Measurements from ENCODE around the gene SLC7A11.

SLC7A11 gene

DNA sequence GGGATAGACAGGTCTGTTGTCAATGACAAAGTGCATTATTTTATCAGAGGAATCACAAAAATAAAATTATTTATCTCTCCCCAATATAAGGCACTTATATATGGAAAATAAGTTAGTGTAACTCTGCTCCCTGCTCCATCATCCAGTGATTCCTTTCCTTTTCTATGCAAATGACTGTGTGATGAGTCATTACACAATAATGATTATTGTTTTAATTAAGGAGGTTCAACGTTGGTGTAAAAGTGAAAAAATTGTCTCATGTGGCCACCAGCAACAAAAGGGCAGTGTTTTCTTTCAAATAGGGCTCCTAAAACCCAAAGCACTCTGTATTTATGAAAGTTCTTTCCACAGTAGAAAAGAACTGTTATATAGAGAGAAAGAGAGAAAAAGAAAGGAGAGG lies 16.7 kb downstream of the SLC7A11 start:
- no peak for ATAC-seq
- TF ChIP-seq ESRRG (CRISPR knock-in tag; IDR thresholded peaks at IDR 0.05) (no peak), ZFP3 (CRISPR knock-in tag; IDR thresholded peaks at IDR 0.05) (no peak), ZNF8 (CRISPR knock-in tag; IDR thresholded peaks at IDR 0.05) (no peak), GLIS3 (CRISPR knock-in tag; IDR thresholded peaks at IDR 0.05) (no peak), SNAI2 (CRISPR knock-in tag; IDR thresholded peaks at IDR 0.05) (no peak), ISL1 (CRISPR knock-in tag; IDR thresholded peaks at IDR 0.05) (no peak), TCF4 (CRISPR knock-in tag; IDR thresholded peaks at IDR 0.05; ENCODE audit: borderline replicate concordance) (no peak), ZFP30 (CRISPR knock-in tag; IDR thresholded peaks at IDR 0.05) (no peak), TOX (CRISPR knock-in tag; IDR thresholded peaks at IDR 0.05; ENCODE audit: borderline replicate concordance) (no peak), ZNF70 (CRISPR knock-in tag; IDR thresholded peaks at IDR 0.05) (no peak), BACH2 (CRISPR knock-in tag; IDR thresholded peaks at IDR 0.05; ENCODE audit: borderline replicate concordance) (no peak), RARB (CRISPR knock-in tag; IDR thresholded peaks at IDR 0.05) (no peak), OSR1 (CRISPR knock-in tag; IDR thresholded peaks at IDR 0.05) (no peak)
- TF ChIP-seq, protein P1, sequence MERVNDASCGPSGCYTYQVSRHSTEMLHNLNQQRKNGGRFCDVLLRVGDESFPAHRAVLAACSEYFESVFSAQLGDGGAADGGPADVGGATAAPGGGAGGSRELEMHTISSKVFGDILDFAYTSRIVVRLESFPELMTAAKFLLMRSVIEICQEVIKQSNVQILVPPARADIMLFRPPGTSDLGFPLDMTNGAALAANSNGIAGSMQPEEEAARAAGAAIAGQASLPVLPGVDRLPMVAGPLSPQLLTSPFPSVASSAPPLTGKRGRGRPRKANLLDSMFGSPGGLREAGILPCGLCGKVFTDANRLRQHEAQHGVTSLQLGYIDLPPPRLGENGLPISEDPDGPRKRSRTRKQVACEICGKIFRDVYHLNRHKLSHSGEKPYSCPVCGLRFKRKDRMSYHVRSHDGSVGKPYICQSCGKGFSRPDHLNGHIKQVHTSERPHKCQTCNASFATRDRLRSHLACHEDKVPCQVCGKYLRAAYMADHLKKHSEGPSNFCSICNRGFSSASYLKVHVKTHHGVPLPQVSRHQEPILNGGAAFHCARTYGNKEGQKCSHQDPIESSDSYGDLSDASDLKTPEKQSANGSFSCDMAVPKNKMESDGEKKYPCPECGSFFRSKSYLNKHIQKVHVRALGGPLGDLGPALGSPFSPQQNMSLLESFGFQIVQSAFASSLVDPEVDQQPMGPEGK (CRISPR knock-in tag; IDR thresholded peaks at IDR 0.05; ENCODE audit: borderline replicate concordance), result no peak
- TF ChIP-seq, protein P2, sequence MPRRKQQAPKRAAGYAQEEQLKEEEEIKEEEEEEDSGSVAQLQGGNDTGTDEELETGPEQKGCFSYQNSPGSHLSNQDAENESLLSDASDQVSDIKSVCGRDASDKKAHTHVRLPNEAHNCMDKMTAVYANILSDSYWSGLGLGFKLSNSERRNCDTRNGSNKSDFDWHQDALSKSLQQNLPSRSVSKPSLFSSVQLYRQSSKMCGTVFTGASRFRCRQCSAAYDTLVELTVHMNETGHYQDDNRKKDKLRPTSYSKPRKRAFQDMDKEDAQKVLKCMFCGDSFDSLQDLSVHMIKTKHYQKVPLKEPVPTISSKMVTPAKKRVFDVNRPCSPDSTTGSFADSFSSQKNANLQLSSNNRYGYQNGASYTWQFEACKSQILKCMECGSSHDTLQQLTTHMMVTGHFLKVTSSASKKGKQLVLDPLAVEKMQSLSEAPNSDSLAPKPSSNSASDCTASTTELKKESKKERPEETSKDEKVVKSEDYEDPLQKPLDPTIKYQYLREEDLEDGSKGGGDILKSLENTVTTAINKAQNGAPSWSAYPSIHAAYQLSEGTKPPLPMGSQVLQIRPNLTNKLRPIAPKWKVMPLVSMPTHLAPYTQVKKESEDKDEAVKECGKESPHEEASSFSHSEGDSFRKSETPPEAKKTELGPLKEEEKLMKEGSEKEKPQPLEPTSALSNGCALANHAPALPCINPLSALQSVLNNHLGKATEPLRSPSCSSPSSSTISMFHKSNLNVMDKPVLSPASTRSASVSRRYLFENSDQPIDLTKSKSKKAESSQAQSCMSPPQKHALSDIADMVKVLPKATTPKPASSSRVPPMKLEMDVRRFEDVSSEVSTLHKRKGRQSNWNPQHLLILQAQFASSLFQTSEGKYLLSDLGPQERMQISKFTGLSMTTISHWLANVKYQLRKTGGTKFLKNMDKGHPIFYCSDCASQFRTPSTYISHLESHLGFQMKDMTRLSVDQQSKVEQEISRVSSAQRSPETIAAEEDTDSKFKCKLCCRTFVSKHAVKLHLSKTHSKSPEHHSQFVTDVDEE (CRISPR knock-in tag; IDR thresholded peaks at IDR 0.05), result no peak
- TF ChIP-seq, protein P3, sequence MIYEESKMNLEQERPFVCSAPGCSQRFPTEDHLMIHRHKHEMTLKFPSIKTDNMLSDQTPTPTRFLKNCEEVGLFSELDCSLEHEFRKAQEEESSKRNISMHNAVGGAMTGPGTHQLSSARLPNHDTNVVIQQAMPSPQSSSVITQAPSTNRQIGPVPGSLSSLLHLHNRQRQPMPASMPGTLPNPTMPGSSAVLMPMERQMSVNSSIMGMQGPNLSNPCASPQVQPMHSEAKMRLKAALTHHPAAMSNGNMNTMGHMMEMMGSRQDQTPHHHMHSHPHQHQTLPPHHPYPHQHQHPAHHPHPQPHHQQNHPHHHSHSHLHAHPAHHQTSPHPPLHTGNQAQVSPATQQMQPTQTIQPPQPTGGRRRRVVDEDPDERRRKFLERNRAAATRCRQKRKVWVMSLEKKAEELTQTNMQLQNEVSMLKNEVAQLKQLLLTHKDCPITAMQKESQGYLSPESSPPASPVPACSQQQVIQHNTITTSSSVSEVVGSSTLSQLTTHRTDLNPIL (CRISPR knock-in tag; IDR thresholded peaks at IDR 0.05; ENCODE audit: low read depth), result no peak
- TF ChIP-seq, protein P4, sequence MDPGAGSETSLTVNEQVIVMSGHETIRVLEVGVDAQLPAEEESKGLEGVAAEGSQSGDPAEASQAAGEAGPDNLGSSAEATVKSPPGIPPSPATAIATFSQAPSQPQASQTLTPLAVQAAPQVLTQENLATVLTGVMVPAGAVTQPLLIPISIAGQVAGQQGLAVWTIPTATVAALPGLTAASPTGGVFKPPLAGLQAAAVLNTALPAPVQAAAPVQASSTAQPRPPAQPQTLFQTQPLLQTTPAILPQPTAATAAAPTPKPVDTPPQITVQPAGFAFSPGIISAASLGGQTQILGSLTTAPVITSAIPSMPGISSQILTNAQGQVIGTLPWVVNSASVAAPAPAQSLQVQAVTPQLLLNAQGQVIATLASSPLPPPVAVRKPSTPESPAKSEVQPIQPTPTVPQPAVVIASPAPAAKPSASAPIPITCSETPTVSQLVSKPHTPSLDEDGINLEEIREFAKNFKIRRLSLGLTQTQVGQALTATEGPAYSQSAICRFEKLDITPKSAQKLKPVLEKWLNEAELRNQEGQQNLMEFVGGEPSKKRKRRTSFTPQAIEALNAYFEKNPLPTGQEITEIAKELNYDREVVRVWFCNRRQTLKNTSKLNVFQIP (CRISPR knock-in tag; IDR thresholded peaks at IDR 0.05; ENCODE audit: borderline replicate concordance, low read depth), result no peak

DNA sequence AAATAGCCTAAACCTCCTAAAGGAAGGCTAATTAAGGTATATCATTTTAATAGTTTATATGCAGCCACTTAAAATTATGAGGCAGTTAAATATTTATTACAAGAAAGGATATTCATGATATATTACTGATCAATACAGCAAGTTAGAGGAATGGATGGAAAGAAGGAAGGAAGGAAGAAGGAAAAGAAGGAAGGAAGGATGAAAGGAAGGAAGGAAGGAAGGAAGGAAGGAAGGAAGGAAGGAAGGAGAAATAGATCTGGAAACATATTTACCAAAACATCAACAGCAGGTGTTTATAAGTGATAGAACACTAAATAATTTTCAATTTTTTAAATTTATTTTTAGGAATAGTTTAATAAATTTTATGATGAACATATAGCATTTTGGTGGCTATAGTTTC lies 17.5 kb downstream of the SLC7A11 start:
- TF ChIP-seq, protein P2 (CRISPR knock-in tag; IDR thresholded peaks at IDR 0.05), result no peak
- TF ChIP-seq, protein P4 (CRISPR knock-in tag; IDR thresholded peaks at IDR 0.05; ENCODE audit: borderline replicate concordance, low read depth), result no peak
- TF ChIP-seq, protein P5, sequence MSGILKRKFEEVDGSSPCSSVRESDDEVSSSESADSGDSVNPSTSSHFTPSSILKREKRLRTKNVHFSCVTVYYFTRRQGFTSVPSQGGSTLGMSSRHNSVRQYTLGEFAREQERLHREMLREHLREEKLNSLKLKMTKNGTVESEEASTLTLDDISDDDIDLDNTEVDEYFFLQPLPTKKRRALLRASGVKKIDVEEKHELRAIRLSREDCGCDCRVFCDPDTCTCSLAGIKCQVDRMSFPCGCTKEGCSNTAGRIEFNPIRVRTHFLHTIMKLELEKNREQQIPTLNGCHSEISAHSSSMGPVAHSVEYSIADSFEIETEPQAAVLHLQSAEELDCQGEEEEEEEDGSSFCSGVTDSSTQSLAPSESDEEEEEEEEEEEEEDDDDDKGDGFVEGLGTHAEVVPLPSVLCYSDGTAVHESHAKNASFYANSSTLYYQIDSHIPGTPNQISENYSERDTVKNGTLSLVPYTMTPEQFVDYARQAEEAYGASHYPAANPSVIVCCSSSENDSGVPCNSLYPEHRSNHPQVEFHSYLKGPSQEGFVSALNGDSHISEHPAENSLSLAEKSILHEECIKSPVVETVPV (CRISPR knock-in tag; IDR thresholded peaks at IDR 0.05), result no peak
- TF ChIP-seq GLIS3 (CRISPR knock-in tag; IDR thresholded peaks at IDR 0.05) (no peak), ESRRG (CRISPR knock-in tag; IDR thresholded peaks at IDR 0.05) (no peak)
- ATAC-seq, result no peak
